NCI-H2171 treated with DMSO at 0.1 percent for 48 hours (cell line): Measurements from ENCODE around the gene PRR23E.

Experiments used
- DNase-seq: peaks from one replicate; lab custom pipeline; 2025; lab: John Stamatoyannopoulos, UW

PRR23E gene

DNA sequence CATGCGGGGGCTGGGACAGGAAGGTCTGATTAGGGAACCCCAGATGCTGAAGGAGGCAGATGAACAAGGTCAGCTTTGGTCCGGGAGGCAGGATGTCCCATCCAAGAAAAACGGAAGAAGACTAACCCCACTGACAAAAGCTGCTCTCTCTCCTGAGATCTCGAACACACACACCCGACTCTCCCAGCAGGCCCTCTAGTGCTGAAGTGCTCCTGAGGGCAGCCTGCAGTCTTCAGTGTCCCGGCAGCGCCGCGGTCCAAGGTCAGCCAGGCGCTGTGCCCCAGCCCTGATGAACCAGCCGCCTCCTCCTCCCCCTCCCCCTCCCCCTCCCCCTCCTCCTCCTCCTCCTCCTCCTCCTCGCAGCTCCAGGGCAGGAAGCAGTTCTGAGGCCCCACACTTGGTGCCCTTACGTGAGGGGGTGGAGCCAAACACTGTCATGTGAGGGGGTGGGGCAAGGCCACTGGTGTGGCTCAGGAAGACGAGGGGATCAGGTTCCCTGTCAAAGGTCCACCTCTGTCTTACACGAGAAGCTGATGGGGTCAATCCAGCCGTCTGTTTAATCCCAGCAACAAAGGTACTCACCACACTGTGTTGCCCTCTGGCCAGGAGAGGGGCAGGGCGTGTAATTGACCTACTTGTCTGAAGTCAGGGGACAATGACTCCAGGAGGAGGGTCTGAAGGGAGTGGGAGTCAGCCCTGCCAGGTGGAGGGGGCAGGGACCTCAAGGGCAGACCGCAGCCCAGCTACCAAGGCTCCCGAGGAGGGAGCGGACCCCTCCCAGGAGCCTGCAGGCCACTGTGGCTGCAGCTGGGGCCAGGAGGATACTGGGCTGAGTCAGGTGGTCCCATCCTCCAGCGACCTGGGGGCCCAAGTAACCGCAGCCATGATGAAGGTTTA is 34.3 kb downstream of the PRR23E start:
- no peak for DNase-seq

DNA sequence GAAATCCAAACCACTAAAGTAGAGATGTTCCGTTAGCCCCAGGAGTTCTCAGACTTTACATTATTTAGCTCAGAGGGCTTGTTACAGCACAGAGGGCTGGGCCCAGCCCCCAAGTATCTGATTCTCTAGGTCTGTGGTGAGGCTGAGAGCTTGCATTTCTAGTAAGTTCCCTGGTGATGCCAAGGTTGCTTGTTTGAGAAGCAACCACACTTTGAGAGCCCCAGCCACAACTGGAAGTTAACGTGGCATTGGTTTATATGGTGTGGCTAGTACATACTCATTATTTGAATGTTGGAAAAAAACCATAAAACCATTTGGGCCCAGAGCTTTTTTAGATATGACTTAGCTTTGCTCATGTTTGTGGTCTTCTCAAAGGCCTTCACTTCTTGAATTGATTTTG is 35.9 kb downstream of the PRR23E start:
- no peak for DNase-seq

DNA sequence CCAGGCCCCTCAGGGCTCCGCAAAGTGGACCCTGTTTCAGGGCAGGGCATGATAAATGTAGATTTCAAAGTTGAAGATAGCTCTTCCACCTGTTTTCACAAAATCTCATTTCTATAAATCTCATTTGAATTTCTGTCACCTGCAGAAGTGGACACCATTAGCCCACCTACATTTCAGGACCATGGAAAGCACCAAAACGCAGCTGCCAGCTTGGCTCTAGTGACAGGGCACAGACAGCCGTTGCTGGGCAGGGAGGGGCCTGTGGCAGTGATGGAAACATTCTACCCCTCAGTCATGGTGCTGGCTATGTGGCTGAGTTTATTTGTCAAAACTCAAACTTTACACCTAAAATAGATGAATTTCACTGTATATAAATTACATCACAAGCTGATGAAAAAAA is 40.4 kb downstream of the PRR23E start:
- no peak for DNase-seq

DNA sequence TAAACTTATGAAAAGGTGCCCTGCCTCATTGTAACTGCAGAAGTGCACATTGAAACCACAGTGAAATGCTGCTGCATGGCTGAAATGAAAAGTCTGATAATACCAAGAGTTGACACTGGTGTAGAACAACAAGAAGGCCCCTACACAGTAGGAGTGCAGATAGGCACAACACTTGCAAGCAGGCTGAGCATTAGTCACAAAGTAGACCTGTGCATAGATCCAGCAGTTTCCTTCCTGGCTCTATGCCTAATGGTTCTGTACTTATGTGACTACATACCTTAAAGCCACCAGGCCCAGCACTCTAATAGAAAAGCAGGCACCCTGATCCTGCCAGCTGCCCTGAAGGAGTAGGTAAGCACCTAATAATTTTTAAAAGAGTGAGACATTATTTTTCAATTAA is 41.8 kb downstream of the PRR23E start:
- no peak for DNase-seq

- no peak for DNase-seq
Observed at GRCh38 chr3:127235706-127236105, 42.8 kb downstream of the PRR23E start.

DNA sequence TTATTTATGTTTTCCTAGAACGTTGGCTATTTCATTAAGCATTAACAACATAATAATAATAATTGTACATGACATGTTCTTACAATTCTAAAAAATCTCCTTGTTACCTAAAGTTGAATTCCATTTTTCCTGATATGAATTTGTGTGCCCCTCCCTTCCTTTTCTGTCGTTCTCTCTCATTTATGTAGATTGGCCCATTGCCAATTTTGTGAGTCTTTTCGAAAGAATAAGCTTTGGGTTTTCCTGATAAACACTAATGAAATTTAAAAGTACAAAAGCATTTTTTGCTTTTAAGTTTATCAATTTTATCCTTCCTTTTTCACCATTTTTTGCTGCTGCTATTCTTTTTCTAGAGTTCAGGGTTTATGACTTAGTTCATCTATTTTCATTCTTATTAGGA is 44.9 kb downstream of the PRR23E start:
- no peak for DNase-seq

GRCh38 chr3:127238602-127239001 is 45.7 kb downstream of the PRR23E start:
- DNase-seq = no peak

- DNase-seq = no peak
Observed at GRCh38 chr3:127247292-127247691, 54.4 kb downstream of the PRR23E start.
